ENCODE data around the gene NPAS1. TPM values are rescaled to one million over a fixed set of nuclear protein-coding genes. Genes with fewer than 3 reads are reported as not detected.

Gene NPAS1
- total and polyA plus RNA-seq, 2 of the 8 experiments (the other 6 are each of a cell fraction or from before 2014, with no cell fraction given): 9.9 to 13.9 TPM

- no peak for TF ChIP-seq SUZ12 (IDR thresholded peaks at IDR 0.05; ENCODE audit: low read length)
- TF ChIP-seq GABPA (IDR thresholded peaks at IDR 0.05; ENCODE audit: borderline replicate concordance, insufficient read depth, low read length): no peak
- TF ChIP-seq TCF12 (IDR thresholded peaks at IDR 0.05; ENCODE audit: low read depth, low read length): no peak
These were observed 3.8 kb downstream of the NPAS1 start (continued) for GRCh38 chr19:47023448-47023794.
